Stimulated activated naive CD8-positive, alpha-beta T cell treated with anti-CD3 and anti-CD28 coated beads, Interleukin-15, Interleukin-2, amounts not matched to agents 100 ng/mL and 50 ng/mL, for 24 hours (primary cell): ENCODE data around the gene PRAMEF12.
"Not testable (repeated sequence)": the region's sequence is repeated elsewhere in the genome, so short reads cannot be mapped to it uniquely, and the experiment has no call there.

Experiments used
- H3K27ac Mint-ChIP-seq: one replicate; pipeline ENCODE4 v1.8.0; 2021; ENCODE audit warnings: mild to moderate bottlenecking, mixed read lengths
- H3K27me3 Mint-ChIP-seq: one replicate; pipeline ENCODE4 v1.8.0; 2021; ENCODE audit warnings: mixed read lengths
- H3K36me3 Mint-ChIP-seq: one replicate; pipeline ENCODE4 v1.8.0; 2021; ENCODE audit warnings: low read depth, mixed read lengths
- H3K4me1 Mint-ChIP-seq: one replicate; pipeline ENCODE4 v1.8.0; 2021; ENCODE audit warnings: low read depth, mixed read lengths
- H3K4me3 Mint-ChIP-seq: one replicate; pipeline ENCODE4 v1.8.0; 2021; ENCODE audit warnings: mild to moderate bottlenecking, mixed read lengths
- H3K9me3 Mint-ChIP-seq: one replicate; pipeline ENCODE4 v1.8.0; 2021; ENCODE audit warnings: mixed read lengths

Gene PRAMEF12

GRCh38 chr1:12773438-12773837, at the start of gene PRAMEF12:
Gene PRAMEF12 (plus strand): TSS chr1:12773738. CDS start chr1:12774868, 1,130 bp downstream.
- H3K9me3 Mint-ChIP-seq: no peaks in the 10 kb centered on the region
- H3K36me3 Mint-ChIP-seq: no peaks in the 10 kb centered on the region
- H3K27ac Mint-ChIP-seq: no peak within 1 kb of the TSS
- no peak within 1 kb of the TSS for H3K4me3 Mint-ChIP-seq
- peaks cover 17% of the 10 kb centered on the region for H3K27me3 Mint-ChIP-seq
- H3K4me1 Mint-ChIP-seq: no peaks in the 10 kb centered on the region

- no peaks in the 10 kb centered on the region for H3K4me1 Mint-ChIP-seq
- H3K9me3 Mint-ChIP-seq: peaks cover 9% of the 10 kb centered on the region
- no peaks in the 10 kb centered on the region for H3K36me3 Mint-ChIP-seq
- H3K27ac Mint-ChIP-seq: no peak overlapping the region
- peaks cover 45% of the 10 kb centered on the region for H3K27me3 Mint-ChIP-seq
- H3K4me3 Mint-ChIP-seq: no peak overlapping the region
These were observed 45.1 kb upstream of the PRAMEF12 start for GRCh38 chr1:12728391-12728790.

GRCh38 chr1:12730156-12730555, 43.4 kb upstream of the PRAMEF12 start:
- Mint-ChIP-seq H3K9me3 (peaks cover 9% of the 10 kb centered on the region), H3K27me3 (peaks cover 52% of the 10 kb centered on the region), H3K4me1 (no peaks in the 10 kb centered on the region), H3K4me3 (no peak overlapping the region), H3K36me3 (no peaks in the 10 kb centered on the region), H3K27ac (no peak overlapping the region)

- peaks cover 13% of the 10 kb centered on the region for H3K9me3 Mint-ChIP-seq
- H3K36me3 Mint-ChIP-seq, H3K27ac Mint-ChIP-seq, H3K4me3 Mint-ChIP-seq, H3K4me1 Mint-ChIP-seq: not testable (repeated sequence)
- peaks cover 54% of the 10 kb centered on the region for H3K27me3 Mint-ChIP-seq
These were observed 42.5 kb upstream of the PRAMEF12 start for GRCh38 chr1:12731084-12731483.

GRCh38 chr1:12734651-12735050, 38.9 kb upstream of the PRAMEF12 start:
- Mint-ChIP-seq H3K36me3 (no peaks in the 10 kb centered on the region), H3K27me3 (peaks cover 76% of the 10 kb centered on the region), H3K4me1 (no peaks in the 10 kb centered on the region), H3K27ac (no peak overlapping the region), H3K4me3 (no peak overlapping the region), H3K9me3 (peaks cover 21% of the 10 kb centered on the region)

GRCh38 chr1:12738934-12739333, 34.6 kb upstream of the PRAMEF12 start:
- Mint-ChIP-seq H3K4me3 (no peak overlapping the region), H3K4me1 (no peaks in the 10 kb centered on the region), H3K36me3 (no peaks in the 10 kb centered on the region), H3K27me3 (peaks cover 50% of the 10 kb centered on the region), H3K9me3 (peaks cover 12% of the 10 kb centered on the region), H3K27ac (no peak overlapping the region)

- Mint-ChIP-seq H3K9me3 (peaks cover 12% of the 10 kb centered on the region), H3K4me1 (no peaks in the 10 kb centered on the region), H3K27ac (no peak overlapping the region), H3K27me3 (peaks cover 53% of the 10 kb centered on the region), H3K4me3 (no peak overlapping the region), H3K36me3 (no peaks in the 10 kb centered on the region)
These were observed 33.9 kb upstream of the PRAMEF12 start for GRCh38 chr1:12739613-12740012.

GRCh38 chr1:12741946-12742345, 31.6 kb upstream of the PRAMEF12 start:
- Mint-ChIP-seq H3K4me3 (no peak overlapping the region), H3K36me3 (no peaks in the 10 kb centered on the region), H3K27ac (no peak overlapping the region), H3K9me3 (peaks cover 4% of the 10 kb centered on the region), H3K4me1 (no peaks in the 10 kb centered on the region), H3K27me3 (peaks cover 48% of the 10 kb centered on the region)

- H3K4me1 Mint-ChIP-seq: no peaks in the 10 kb centered on the region
- H3K9me3 Mint-ChIP-seq: peaks cover 18% of the 10 kb centered on the region
- no peak overlapping the region for H3K4me3 Mint-ChIP-seq
- peaks cover 45% of the 10 kb centered on the region for H3K27me3 Mint-ChIP-seq
- H3K27ac Mint-ChIP-seq: no peak overlapping the region
- peaks cover 5% of the 10 kb centered on the region for H3K36me3 Mint-ChIP-seq
These were observed 28.2 kb upstream of the PRAMEF12 start for GRCh38 chr1:12745126-12745991.

GRCh38 chr1:12745992-12746323, 27.6 kb upstream of the PRAMEF12 start, which contains the start of gene CFAP107:
Gene CFAP107 (plus strand): TSS chr1:12746200. CDS start chr1:12746431, 231 bp downstream.
- H3K4me3 Mint-ChIP-seq: no peak within 1 kb of the TSS
- no peak within 1 kb of the TSS for H3K27ac Mint-ChIP-seq

GRCh38 chr1:12748778-12749355, 24.7 kb upstream of the PRAMEF12 start:
- Mint-ChIP-seq H3K4me1 (no peaks in the 10 kb centered on the region), H3K36me3 (peaks cover 5% of the 10 kb centered on the region), H3K27ac (no peak overlapping the region), H3K9me3 (peaks cover 20% of the 10 kb centered on the region), H3K27me3 (peaks cover 53% of the 10 kb centered on the region), H3K4me3 (no peak overlapping the region)

More at GRCh38 chr1:12745992-12746323, 27.6 kb upstream of the PRAMEF12 start, which contains the start of gene CFAP107:
- H3K27me3 Mint-ChIP-seq: peaks cover 48% of the 10 kb centered on the region
- H3K4me1 Mint-ChIP-seq: no peaks in the 10 kb centered on the region
- H3K9me3 Mint-ChIP-seq: peaks cover 20% of the 10 kb centered on the region
- H3K36me3 Mint-ChIP-seq: peaks cover 5% of the 10 kb centered on the region

GRCh38 chr1:12754738-12755137, 18.8 kb upstream of the PRAMEF12 start:
- Mint-ChIP-seq H3K27me3 (peaks cover 26% of the 10 kb centered on the region), H3K4me1 (no peaks in the 10 kb centered on the region), H3K36me3 (no peaks in the 10 kb centered on the region), H3K4me3 (no peak overlapping the region), H3K9me3 (peaks cover 5% of the 10 kb centered on the region), H3K27ac (no peak overlapping the region)

GRCh38 chr1:12756273-12756672, 17.3 kb upstream of the PRAMEF12 start:
- Mint-ChIP-seq H3K27ac (no peak overlapping the region), H3K9me3 (no peaks in the 10 kb centered on the region), H3K36me3 (no peaks in the 10 kb centered on the region), H3K4me3 (no peak overlapping the region), H3K27me3 (peaks cover 23% of the 10 kb centered on the region), H3K4me1 (no peaks in the 10 kb centered on the region)

GRCh38 chr1:12756768-12757413, 16.6 kb upstream of the PRAMEF12 start:
- Mint-ChIP-seq H3K27ac (no peak overlapping the region), H3K4me3 (no peak overlapping the region), H3K4me1 (no peaks in the 10 kb centered on the region), H3K9me3 (no peaks in the 10 kb centered on the region), H3K36me3 (no peaks in the 10 kb centered on the region), H3K27me3 (peaks cover 18% of the 10 kb centered on the region)

GRCh38 chr1:12757836-12758235, 15.7 kb upstream of the PRAMEF12 start:
- H3K4me3 Mint-ChIP-seq: no peak overlapping the region
- H3K27me3 Mint-ChIP-seq: peaks cover 16% of the 10 kb centered on the region
- H3K36me3 Mint-ChIP-seq: no peaks in the 10 kb centered on the region
- no peaks in the 10 kb centered on the region for H3K9me3 Mint-ChIP-seq
- no peaks in the 10 kb centered on the region for H3K4me1 Mint-ChIP-seq
- H3K27ac Mint-ChIP-seq: no peak overlapping the region
